ENCODE measurements around the gene PCSK5.

- no peak for TF ChIP-seq ZNF274 (IDR thresholded peaks at IDR 0.05; ENCODE audit: low read depth, low read length)
- TF ChIP-seq YY1 (IDR thresholded peaks at IDR 0.05; ENCODE audit: insufficient read depth, insufficient read length), result no peak
Measured at GRCh38 chr9:76249309-76249708, 358.8 kb downstream of the PCSK5 start.
